K562 (cell line): ENCODE results near the gene CEP95.

Source experiments
- CHCHD3 ChIP-seq: fragments of 250-450 bp; sonication (Bioruptor Pico); IDR thresholded peaks from 2 replicates; pipeline ENCODE4 v2.1.2; 2022; ENCODE audit warnings: mild to moderate bottlenecking
- ZNF263 ChIP-seq: sonication (generic); formaldehyde crosslinking; IDR thresholded peaks from 2 replicates; pipeline ENCODE4 v1.8.0; 2022; ENCODE audit warnings: mild to moderate bottlenecking, missing genetic modification reagents, borderline replicate concordance
- ZNF639 ChIP-seq, 2 experiments: fragments of 200-800 bp in 1 of 2; sonication (Bioruptor generic) in 1 of 2; sonication (generic) in 1 of 2; formaldehyde crosslinking in 1 of 2; IDR thresholded peaks in 1 of 2; conservative IDR thresholded peaks in 1 of 2; 2 replicates each; pipeline versions ENCODE4 v1.5.0 to v1.6.1; 2016 to 2020; ENCODE audit warnings: missing compliant biosample characterization in 1 of 2, missing genetic modification characterization in 1 of 2, missing genetic modification reagents in 1 of 2

GRCh38 chr17:64491034-64491860 lies 15.5 kb upstream of the CEP95 start:
- TF ChIP-seq ZNF263 (CRISPR knock-in tag) (no peak), CHCHD3 (no peak), ZNF639 (CRISPR knock-in tag; conservative IDR thresholded peaks at IDR 0.05 in 1 of 2, IDR thresholded peaks at IDR 0.05 in 1 of 2) (no peak)
